Fibroblast of skin of abdomen (primary cell): ENCODE measurements around the gene LRRC9. TPM values are rescaled to one million over a fixed set of nuclear protein-coding genes. Genes with fewer than 3 reads are reported as not detected.
"Not testable (repeated sequence)": the region's sequence is repeated elsewhere in the genome, so short reads cannot be mapped to it uniquely, and the experiment has no call there.

Experiments
- DNase-seq: peaks from one replicate; pipeline ENCODE4 v3.0.0-alpha.2; 2013
- polyA plus RNA-seq, 2 experiments: library from polyadenylated mRNA; unstranded; fragments of 120-200 nt; gene quantifications; one replicate each; pipeline ENCODE4 v1.2.1, GENCODE V29; 2013; ENCODE audit not compliant: insufficient read length in 2 of 2

Gene LRRC9
- not detected for polyA plus RNA-seq (2013, experiment 1 of 2; ENCODE audit: insufficient read length)
- not detected for polyA plus RNA-seq (2013, experiment 2 of 2; ENCODE audit: insufficient read length)

DNA sequence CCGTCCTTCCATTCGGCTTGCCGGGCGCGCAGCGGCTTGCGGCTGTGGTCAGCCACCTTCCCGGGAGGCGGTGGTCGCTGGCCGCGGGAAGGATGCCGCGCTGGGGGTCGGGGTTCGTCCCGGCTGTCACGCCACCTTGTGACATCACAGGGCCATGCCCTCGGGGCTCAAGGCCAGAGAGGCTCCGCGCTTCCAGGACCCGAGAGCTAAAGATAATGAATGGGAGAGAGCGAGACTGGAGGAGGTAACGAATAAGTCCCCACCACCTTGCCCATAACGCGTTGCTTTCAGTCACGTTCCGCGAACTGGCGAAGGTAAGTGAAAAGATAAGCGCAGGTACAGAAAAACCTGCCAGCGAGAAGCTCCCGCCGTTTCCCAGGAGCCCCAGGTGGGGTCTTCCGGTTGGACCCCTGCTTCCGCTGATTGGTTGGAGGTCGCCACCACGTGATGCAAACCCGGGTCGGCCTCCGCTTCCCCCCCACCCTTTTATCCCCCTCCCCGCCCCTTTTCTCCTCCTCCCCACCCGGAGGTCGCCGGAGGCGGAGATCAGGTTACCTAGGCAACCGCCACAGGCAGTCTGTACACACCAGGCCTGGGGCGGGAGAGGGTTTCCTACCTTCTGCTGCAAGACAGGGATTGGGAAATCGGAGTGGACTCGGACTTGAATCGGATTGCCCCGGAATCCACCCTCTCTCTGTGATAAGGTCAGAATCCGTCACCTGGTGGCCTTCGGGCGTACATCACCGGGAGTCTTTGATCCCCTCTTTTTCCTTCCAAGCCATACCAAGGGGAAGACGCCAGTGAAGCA, at the start of gene LRRC9:
Gene LRRC9, plus strand, starts transcription at position 575 of the 808 bp plus-strand sequence.
- peak; percentile 3 for DNase-seq

DNA sequence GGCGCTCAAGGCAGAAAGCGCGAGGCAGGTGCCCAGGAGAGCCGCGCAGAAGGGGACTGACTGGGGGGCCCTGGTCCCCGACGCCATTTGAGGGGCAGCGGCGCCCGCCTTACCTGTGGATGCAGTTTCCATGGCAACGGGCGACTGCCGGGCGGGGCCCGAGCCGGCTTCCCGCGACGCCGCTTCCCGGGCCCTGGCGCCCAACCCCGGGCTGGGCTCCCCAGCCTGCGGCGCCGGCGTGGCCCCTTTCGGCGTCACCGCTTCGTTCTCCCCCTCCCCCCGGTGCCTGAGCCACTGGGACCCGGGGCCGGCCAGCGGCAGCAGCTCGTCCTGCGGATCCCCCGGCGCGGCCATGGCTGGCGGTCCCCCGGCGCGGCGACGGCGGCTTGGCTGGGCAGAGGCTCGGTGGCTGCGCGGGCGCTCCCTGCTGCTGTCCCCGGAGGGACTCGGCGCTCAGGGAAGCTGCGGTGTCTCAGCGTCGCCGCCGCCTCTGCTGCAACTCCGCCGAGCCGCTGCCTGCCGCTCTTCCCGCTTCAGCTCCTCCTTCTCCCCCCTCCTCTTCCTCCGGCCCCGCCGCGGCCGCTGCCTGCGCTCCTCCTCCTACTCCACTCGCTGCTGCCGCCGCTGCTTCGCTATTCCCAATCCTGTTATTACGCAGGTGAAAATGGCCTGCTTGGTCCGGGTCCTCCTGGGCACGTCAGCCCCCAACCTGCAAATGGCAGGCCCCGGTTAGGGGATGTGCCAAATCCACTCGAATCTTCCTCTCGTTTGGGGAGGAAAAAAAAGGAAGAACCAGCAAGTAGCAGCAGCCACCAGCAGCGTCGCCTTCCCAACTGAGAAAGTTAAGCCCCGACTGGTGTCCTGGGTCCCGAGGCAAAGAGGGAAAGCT, 49.4 kb upstream of the LRRC9 start, which contains the start of gene RTN1:
Gene RTN1, minus strand, starts transcription at position 500 of the 889 bp plus-strand sequence. Its CDS starts 146 bp downstream, at position 354.
- DNase-seq = peak; percentile 35

GRCh38 chr14:59871166-59871495, 48.8 kb upstream of the LRRC9 start:
- DNase-seq = no peak

- no peak for DNase-seq
Observed at GRCh38 chr14:59882957-59883356, 37.0 kb upstream of the LRRC9 start.

- no peak for DNase-seq
Observed at GRCh38 chr14:59890676-59891075, 29.3 kb upstream of the LRRC9 start.

DNA sequence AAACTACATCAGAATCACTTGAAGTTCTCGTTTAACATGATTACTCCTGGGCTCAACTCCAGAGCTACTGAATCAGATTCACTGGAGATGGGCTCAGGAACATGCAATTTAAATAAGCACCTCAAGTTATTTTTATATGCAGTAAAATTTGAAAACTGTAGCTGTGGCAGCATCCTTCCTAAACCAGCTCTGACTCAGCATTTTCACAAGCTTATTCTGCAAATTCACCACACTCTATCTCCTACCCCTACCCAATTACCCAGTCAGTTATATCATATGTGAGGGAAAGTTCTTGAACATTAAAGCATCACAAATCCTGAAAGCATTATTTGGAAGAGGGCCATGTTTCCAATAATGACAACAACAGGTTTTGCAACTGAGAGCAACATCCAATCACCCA, 24.2 kb upstream of the LRRC9 start:
- no peak for DNase-seq

DNA sequence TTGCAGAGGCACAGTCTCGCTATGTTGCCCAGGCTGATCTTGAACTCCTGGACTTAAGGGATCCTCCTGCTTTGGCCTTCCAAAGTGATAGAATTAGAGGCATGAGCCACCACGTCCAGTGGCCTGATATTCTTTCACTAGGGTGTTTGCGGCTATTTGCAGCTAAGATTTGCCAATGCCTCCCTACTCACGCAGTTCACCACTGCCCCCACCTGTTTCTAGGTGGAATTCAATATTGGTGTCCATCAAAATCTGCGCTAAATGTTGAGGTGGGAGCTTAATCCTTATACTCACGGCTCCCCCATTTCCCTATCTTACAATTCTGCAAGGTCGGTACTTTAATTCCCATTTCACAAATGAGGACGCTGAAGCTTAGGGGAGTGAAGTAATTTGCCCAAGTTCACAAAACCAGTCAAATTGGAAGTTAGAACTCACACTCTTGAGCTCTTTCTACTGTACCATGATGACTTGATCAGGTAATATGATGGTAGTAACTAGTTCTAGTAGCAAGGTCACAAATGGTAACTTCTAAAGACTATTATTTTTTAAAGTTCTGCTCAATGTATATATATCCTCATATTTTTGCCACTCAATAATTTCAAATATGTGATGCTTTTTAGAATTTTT, 22.1 kb upstream of the LRRC9 start:
- no peak for DNase-seq

- DNase-seq = no peak
Observed at GRCh38 chr14:59900556-59900955, 19.4 kb upstream of the LRRC9 start.

DNA sequence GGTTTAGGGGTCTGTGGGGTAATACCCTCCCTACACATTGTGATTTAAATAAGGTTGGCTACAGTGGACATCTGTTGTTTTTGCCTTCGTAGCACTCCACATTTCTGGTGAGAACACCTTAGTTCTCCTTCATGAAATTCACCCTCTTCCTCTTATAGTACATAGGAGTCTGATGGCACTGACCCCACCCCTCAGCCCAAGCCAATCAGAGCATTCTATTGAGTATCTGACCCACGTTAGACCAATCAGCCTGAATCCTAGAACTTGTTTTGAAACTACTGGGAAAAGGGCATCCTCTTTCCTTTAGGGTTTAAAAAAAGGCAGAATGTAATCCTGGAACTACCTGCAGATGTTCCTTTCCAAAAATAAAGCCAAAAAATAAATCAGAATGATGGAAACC, 15.8 kb upstream of the LRRC9 start:
- DNase-seq = no peak

DNA sequence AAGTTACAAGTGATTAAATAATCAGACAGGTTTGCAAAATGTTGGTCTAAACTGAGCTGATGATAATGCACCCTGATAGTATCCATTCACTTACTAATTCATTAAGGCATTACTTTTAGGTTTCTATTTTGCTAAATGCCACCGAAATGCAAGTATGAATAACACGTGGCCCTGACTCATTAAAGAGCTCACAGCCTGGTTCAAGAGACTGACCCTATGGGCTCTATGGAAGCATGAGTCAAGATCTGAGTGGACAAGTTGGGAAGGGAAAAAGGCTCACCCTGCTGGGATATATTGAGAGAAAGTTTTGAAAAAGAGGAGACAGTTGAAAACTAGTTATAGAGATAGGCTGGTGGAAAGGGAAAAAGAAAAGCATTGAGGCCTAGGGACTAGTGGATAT, 14.8 kb upstream of the LRRC9 start:
- no peak for DNase-seq

- no peak for DNase-seq
Observed at GRCh38 chr14:59912443-59912842, 7.5 kb upstream of the LRRC9 start.

GRCh38 chr14:59913187-59913586, 6.8 kb upstream of the LRRC9 start:
- no peak for DNase-seq

DNA sequence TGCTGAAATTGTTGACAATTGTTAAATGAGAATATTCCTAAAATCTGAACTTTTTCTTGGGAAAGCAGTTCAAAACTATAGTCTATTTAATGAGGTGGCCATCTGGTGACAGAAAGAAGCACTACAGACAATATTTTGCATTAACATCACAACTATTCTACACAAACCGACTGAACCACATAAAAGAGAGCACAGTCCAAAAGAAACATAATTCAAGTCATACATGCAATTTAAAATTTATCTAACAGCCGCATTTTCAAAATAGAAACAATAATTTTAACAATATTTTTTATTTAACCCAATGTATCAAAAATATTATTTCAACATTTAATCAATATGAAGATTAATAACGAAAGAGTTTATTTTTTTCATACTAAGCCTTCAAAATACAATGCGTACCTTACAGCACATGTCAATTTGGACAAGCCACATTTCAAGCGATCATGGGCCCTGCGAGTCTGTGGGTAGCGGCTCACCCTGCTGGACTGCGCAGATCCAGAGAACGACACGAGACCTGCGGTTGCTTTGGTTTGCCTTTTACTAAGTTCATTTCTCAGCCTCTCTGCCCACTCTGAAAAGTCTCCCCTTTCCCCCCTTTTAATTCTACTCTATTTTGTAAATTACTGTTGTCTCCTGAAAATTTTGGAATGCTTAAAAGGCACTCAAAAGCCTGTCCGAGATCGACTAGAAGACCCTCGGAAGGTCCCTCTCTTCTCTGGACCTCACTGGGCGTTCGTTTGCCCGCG, 947 bp upstream of the LRRC9 start:
- peak; percentile 32 for DNase-seq

GRCh38 chr14:59920378-59920683, 387 bp downstream of the LRRC9 start:
- DNase-seq = no peak

DNA sequence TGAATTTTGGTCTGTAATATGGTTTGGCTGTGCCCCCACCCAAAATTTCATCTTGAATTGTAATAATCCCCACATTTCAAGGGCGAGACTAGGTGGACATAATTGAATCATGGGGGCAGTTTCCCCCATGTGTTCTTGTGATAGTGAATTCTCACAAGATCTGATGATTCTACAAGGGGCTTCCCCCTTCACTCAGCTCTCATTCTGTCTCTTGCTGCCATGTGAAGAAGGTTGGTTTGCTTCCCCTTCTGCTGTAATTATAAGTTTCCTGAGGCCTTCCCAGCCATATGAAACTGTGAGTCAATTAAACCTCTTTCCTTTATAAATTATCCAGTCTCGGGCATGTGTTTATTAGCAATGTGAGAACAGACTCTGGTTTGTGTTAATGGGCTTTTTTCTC, 5.9 kb downstream of the LRRC9 start:
- no peak for DNase-seq

DNA sequence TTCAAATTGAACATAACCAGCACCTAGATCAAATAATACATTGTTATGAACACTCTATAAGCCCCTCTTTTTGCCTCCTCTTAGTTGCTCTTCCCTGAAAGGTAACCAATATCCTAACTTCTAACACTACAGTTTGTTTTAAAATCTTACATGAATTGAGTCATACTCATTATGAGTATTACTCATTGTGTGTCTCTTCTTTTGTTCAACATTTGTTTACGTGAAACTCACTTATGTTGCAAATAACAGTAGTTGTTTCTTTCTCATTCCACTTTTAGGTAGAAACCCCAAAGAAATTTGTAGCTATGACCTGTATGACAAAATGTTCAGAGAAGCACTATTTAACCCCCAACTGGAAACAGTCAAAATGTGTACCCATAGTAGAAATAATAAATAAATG, 6.6 kb downstream of the LRRC9 start:
- no peak for DNase-seq

DNA sequence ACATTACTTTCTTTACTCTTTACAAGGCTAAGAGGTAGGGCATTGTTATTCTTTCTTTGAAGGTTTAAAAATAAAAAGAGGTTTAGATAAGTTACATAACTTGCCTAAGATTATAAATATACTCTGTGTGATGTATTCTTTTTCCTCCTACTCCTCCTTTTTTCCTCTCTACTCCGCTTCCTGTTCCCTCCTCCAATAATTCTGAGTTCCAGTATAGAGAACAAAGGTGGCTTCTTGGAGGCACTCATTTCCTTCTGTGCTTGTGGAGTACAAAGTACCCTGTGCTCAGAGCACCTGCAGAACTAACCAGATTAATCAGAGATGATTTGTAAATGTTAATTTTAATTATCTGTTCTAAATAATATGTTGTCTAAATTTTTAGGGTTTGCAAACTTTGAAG, 11.3 kb downstream of the LRRC9 start:
- no peak for DNase-seq

GRCh38 chr14:59936145-59936544, 16.2 kb downstream of the LRRC9 start:
- no peak for DNase-seq

DNA sequence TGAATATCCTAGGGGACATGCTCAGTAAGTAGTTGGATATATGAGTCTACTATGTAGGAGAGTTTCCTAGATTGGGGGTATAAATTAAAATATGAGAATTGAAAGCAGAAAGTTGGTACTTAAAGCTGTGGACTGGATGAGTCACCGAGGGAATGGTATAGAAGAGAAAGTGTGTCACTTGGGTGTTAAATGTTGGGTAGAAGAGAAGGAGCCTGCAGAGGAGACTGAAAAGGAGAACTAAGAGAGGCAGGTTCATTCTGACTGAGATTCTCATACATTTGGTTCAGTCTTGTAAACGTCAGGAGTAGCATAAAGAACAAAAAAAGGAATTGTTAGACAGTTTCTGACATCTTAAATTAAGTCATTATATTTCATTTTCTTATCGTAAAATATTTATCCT, 19.9 kb downstream of the LRRC9 start:
- no peak for DNase-seq

- DNase-seq = not testable (repeated sequence)
Observed at GRCh38 chr14:59942296-59942862, 22.4 kb downstream of the LRRC9 start.

- DNase-seq = no peak
Observed at GRCh38 chr14:59944909-59945308, 25.0 kb downstream of the LRRC9 start.

DNA sequence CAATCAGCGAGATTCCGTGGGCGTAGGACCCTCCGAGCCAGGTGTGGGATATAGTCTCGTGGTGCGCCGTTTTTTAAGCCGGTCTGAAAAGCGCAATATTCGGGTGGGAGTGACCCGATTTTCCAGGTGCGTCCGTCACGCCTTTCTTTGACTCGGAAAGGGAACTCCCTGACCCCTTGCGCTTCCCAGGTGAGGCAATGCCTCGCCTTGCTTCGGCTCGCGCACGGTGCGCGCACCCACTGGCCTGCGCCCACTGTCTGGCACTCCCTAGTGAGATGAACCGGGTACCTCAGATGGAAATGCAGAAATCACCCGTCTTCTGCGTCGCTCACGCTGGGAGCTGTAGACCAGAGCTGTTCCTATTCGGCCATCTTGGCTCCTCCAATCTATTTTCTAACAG, 32.2 kb downstream of the LRRC9 start:
- DNase-seq = not testable (repeated sequence)
